Lower leg skin (tissue), 4 donors: ENCODE measurements around the gene C8G. TPM values are rescaled to one million over a fixed set of nuclear protein-coding genes. Genes with fewer than 3 reads are reported as not detected.

Experiments used
- DNase-seq, 2 donors: peaks; one replicate each; pipeline ENCODE4 v3.0.0-alpha.2; 2019; ENCODE audit warnings: low spot score in 2 of 2
- H3K4me3 ChIP-seq: fragments of 200-600 bp; sonication (generic); 2 replicates; pipeline ENCODE4 v1.5.1; 2017; ENCODE audit warnings: mild to moderate bottlenecking, low read depth; ENCODE audit not compliant: poor library complexity, severe bottlenecking
- POLR2A ChIP-seq, 2 donors: fragments of 450-650 bp; IDR thresholded peaks; one replicate each; pipeline ENCODE4 v1.6.1; 2016 to 2017; ENCODE audit warnings: antibody characterized with exemption in 2 of 2, mild to moderate bottlenecking in 1 of 2, moderate library complexity in 1 of 2
- WGBS, 2 donors: methylation state at CpG; one replicate each; pipeline ENCODE4 v1.1.5; 2018; 5-methylcytosine and 5-hydroxymethylcytosine counted together
- intact Hi-C: fragments of 100-400 bp; cut with DNase I; formaldehyde crosslinking; loops from one replicate; pipeline ENCODE4 v1.15.0; 2023; ENCODE audit warnings: low total_unique reads
- total RNA-seq, 4 donors: library from RNA; depleted of rRNA; stranded (reverse); fragments of >200 nt; gene quantifications; one replicate each; pipeline ENCODE4 v1.1.0, GENCODE V29; 2016
- TF ChIP-seq, protein P1 (sequence below), 3 donors: fragments of 450-650 bp; IDR thresholded peaks; one replicate each; pipeline ENCODE4 v1.5.1; 2016; ENCODE audit warnings: antibody characterized with exemption in 3 of 3, mild to moderate bottlenecking in 3 of 3, moderate library complexity in 2 of 3

C8G gene
- total RNA-seq, 4 donors from 2014 or later: not detected

- 63 to 74% methylated on average over 19 to 26 of the region's 26 CpGs for WGBS, 2 donors
- DNase-seq: no peak
- TF ChIP-seq, protein P1, sequence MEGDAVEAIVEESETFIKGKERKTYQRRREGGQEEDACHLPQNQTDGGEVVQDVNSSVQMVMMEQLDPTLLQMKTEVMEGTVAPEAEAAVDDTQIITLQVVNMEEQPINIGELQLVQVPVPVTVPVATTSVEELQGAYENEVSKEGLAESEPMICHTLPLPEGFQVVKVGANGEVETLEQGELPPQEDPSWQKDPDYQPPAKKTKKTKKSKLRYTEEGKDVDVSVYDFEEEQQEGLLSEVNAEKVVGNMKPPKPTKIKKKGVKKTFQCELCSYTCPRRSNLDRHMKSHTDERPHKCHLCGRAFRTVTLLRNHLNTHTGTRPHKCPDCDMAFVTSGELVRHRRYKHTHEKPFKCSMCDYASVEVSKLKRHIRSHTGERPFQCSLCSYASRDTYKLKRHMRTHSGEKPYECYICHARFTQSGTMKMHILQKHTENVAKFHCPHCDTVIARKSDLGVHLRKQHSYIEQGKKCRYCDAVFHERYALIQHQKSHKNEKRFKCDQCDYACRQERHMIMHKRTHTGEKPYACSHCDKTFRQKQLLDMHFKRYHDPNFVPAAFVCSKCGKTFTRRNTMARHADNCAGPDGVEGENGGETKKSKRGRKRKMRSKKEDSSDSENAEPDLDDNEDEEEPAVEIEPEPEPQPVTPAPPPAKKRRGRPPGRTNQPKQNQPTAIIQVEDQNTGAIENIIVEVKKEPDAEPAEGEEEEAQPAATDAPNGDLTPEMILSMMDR (IDR thresholded peaks at IDR 0.05): no peak
- TF ChIP-seq POLR2A (IDR thresholded peaks at IDR 0.05): no peak
- intact Hi-C loops: loop anchor here (10.0 kb wide), 1 partner anchor 92 kb away; the partner anchor contains the start of gene MAMDC4
- no peak overlapping the region for H3K4me3 ChIP-seq
These were observed 2.2 kb downstream of the C8G start for GRCh38 chr9:136947028-136947891.

DNA sequence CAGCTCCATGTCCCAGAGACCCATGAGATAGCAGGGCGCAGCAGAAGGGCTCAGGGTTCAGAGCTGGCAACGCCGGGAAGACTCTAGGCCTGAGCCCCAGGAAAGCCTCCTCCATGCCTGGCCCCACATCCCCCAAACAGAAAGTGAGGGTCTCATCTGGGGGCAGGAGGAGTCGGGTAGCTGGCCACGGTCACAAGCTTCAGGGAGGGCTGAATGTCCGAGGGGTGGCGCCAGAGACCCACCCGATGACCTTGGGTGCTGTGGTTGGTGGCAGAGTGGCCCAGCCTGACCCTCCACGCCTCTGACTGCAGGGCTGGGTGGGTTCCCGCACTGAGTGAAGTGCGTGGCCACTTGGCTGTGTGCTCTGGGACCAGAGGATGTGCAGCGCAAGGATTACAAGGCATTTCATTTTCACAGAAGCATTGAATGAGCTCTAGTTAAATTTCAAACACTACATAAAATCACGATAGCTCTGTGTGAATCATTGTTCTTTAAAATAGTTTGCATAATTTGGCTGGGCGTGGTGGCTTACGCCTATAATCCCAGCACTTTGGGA is 3.0 kb downstream of the C8G start:
- 34 to 39% methylated on average over 12 to 14 of the region's 15 CpGs for WGBS, 2 donors
- DNase-seq: no peak
- TF ChIP-seq, protein P1 (IDR thresholded peaks at IDR 0.05): no peak
- TF ChIP-seq POLR2A (IDR thresholded peaks at IDR 0.05): no peak
- no peak overlapping the region for H3K4me3 ChIP-seq
- intact Hi-C loops: loop anchor here (2.0 to 10.0 kb wide), 2 partner anchors 53 to 93 kb away; partner anchors contain the start of gene MAMDC4

GRCh38 chr9:136949239-136949816 is 4.3 kb downstream of the C8G start:
- no peak for DNase-seq
- 14 to 22% methylated on average over 19 to 20 of the region's 22 CpGs for WGBS, 2 donors
- H3K4me3 ChIP-seq: peak overlapping the region; percentile 33
- no peak for TF ChIP-seq POLR2A (IDR thresholded peaks at IDR 0.05)
- TF ChIP-seq, protein P1 (IDR thresholded peaks at IDR 0.05): no peak
- intact Hi-C loops: loop anchor here (2.0 to 10.0 kb wide), 2 partner anchors 55 to 95 kb away; partner anchors contain the start of gene MAMDC4

GRCh38 chr9:136949817-136950655 is 5.0 kb downstream of the C8G start:
- DNase-seq: peak; percentile 92 to 99
- intact Hi-C loops: loop anchor here (2.0 to 10.0 kb wide), 2 partner anchors 55 to 95 kb away; partner anchors contain the start of gene MAMDC4
- 2 to 17% methylated on average over 14 to 61 of the region's 63 CpGs for WGBS, 2 donors
- TF ChIP-seq POLR2A (IDR thresholded peaks at IDR 0.05): no peak
- TF ChIP-seq, protein P1 (IDR thresholded peaks at IDR 0.05): no peak
- H3K4me3 ChIP-seq: peak overlapping the region; percentile 33

DNA sequence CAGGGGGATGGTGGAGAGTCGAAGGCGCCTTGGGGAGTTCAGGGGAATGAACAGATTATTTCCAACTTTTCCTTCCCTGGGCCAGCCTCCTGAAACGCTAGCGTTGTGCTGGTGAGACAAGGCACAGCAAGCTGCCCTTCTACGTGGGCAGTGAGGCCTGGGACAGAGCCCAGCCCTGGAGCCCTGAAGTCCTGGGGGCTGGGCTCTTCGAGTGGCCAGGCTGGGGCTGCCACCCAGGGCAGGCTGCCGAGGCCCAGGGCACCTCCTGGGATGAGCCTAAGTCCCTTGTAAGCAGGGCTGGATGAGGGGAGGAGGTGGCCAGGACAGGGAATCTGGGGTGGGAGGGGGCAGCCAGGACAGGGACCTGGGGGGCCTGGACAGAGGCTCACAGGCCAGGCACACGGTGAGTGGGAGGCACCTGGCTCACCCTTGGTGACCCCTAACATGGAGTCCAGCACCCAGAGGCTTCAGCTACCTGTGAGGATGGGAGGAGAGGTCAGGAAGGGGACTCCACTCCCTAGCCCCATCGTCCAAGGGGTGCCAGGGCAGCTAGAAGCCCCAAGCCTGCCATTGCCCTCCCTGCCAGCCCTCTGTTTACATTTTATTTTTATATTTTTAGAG is 5.7 kb downstream of the C8G start:
- H3K4me3 ChIP-seq: no peak overlapping the region
- TF ChIP-seq, protein P1 (IDR thresholded peaks at IDR 0.05): no peak
- TF ChIP-seq POLR2A (IDR thresholded peaks at IDR 0.05): no peak
- intact Hi-C loops: no loop called here
- DNase-seq: no peak
- WGBS, 2 donors: 46 to 54% methylated on average over 9 of the region's 9 CpGs
